NCI-H82 treated with DMSO at 0.1 percent for 48 hours (cell line): Measurements from ENCODE around the gene CCDC142.
"Not testable (repeated sequence)": the region's sequence is repeated elsewhere in the genome, so short reads cannot be mapped to it uniquely, and the experiment has no call there.

Experiments used
- DNase-seq: peaks from one replicate; lab custom pipeline; 2025; ENCODE audit not compliant: unreplicated experiment; lab: John Stamatoyannopoulos, UW

Gene CCDC142

DNA sequence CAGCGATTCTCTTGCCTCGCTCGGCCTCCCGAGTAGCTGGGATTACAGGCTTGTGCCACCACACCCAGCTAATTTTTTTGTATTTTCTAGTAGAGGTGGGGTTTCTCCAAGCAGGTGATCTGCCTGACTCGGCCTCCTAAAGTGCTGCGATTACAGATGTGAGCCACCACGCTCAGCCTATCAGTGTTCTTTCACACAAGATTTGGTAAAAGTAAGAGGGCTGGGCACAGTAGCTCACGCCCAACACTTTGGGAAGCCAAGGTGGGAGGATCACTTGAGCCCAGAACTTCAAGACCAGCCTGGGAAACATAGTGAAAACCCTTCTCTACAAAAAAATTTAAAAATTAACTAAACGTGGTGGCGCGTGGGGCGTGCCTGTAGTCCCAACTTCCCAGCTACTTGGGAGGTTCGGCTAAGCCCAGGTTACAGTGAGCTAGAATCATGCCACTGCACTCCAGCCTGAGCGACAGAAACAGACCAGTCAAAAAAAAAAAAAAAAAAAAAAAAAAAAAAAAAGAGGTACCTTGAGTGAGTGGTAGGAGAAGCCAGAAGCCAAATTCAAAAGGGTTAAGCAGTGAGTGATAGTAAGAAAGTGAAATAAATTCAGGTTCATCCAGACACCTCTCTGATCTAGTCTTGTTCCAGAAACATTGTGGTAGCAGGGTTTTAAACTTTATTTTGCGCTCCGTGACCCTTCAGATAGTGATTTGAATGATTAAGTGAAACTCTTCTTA lies 11.3 kb downstream of the CCDC142 start:
- DNase-seq: no peak

DNA sequence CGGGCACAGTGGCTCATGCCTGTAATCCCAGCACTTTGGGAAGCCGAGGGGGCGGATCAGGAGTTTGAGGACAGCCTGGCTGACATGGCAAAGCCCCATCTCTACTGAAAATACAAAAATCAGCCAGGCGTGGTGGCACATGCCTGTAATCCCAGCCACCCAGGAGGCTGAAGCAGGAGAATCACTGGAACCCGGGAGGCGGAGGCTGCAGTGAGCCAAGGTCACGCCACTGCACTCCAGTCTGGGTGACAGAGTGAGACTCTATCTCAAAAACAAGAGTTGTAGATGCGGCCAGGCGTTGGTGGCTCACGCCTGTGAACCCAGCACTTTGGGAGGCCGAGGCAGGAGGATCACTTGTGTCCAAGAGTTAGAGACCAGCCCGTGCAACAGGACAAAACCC lies 12.1 kb downstream of the CCDC142 start:
- not testable (repeated sequence) for DNase-seq

GRCh38 chr2:74464406-74464805 lies 18.4 kb downstream of the CCDC142 start:
- DNase-seq: no peak

GRCh38 chr2:74462786-74463105 lies 20.1 kb downstream of the CCDC142 start:
- DNase-seq: no peak

DNA sequence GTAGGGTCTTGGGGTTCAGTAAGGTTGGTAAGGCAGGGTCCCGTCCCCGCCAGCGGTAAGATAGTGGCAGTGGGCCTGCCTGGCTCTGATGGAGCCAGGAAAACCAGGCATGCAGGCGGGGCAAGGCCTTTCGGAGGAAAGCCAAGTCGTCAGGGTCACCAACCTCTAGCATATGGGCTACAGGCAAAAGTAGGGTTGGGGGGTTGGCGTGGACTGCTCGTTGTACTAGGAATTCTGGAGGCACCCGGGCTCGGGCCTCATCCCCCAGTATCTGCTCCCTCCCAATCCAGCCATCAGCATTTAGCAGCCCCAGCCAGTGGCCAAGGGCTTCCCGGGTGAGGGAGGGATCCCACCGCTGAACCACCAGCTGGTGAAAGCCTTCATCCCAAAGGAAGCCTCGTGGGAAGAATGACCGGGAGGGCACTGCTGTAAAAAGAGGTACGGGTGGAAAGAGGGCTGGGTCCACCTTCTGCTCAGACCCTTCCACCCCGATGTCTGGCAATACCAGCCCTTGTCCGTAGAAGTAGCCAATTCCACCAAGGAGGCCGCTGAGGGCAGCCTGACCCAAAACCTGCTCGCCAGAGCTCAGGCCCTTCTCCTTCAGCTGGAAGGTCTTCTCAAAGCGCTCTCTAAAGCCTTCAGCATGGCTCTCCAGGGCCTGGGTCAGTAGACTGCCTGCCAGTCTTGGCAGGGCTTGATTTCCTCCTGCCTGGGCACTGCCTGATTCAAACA lies 20.6 kb downstream of the CCDC142 start:
- no peak for DNase-seq

DNA sequence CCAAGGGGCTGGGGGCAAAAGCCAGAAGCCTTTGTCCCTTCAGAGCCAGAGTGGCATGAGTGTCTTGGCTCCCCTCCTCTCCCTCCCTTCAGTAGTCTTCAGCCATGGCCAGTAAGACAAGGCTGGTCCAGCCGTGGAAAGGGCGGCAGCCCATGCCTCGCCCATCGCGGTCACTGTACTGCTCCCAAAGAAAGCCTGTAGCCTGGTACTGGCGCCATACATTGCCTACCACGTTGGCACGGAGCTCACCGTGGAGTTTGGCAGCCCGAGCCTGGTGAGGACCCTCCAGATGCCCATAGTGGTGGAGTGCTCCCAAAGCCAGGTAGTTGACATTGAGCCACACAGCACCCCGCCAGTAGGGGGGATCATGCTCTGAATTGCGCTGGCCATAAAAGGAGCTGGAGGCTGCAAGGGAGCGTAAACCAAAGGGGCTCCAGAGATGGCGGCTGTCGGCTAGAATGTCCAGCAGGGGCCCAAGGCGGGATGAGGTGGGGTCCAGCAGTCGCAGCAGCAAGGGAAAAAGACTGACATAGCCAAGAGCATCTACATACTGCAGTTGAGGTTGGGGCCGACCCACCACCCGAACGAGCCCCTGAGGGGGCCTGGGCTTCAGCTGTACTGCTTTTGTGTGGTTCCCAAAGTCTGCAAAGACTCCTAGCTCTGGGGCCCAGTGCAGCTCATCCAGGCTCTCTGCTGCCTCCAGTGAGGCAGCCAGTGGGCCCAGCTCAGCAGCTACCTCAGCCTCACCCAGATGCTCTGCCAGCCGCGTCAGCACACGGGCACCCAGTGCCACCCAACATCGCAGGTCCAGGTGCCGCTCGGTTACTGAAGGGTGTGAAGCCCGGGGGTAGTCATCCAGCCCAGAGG lies 21.4 kb downstream of the CCDC142 start:
- no peak for DNase-seq

DNA sequence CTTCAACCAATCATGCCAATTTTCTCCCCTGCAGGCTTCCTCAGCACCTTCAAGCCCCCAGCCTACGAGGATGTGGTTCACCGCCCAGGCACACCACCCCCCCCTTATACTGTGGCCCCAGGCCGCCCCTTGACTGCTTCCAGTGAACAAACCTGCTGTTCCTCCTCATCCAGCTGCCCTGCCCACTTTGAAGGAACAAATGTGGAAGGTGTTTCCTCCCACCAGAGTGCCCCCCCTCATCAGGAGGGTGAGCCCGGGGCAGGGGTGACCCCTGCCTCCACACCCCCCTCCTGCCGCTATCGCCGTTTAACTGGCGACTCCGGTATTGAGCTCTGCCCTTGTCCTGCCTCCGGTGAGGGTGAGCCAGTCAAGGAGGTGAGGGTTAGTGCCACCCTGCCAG lies 22.6 kb downstream of the CCDC142 start:
- DNase-seq: not testable (repeated sequence)

- not testable (repeated sequence) for DNase-seq
Observed at GRCh38 chr2:74459503-74460118, 23.2 kb downstream of the CCDC142 start.

DNA sequence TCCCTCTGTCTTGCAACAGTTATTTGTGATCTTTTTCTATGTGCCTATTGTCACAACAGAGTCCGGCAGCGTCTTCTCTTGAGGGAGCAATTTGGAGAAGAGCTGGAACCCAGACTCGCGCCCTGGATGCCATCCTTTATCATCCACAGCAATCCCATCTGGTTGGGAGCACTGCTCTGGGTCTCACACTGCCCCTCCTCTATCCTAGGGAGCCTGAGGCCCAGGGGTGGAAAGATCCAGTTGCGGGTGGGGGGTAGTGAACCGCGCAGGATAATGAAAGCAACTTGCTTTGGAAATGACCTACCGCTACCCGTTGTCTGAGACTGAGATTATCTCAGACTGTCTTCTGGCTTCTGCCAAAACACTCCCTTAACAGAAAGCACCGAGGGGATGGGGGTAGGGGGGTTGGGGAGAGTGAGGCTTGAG lies 23.8 kb downstream of the CCDC142 start:
- DNase-seq: no peak

DNA sequence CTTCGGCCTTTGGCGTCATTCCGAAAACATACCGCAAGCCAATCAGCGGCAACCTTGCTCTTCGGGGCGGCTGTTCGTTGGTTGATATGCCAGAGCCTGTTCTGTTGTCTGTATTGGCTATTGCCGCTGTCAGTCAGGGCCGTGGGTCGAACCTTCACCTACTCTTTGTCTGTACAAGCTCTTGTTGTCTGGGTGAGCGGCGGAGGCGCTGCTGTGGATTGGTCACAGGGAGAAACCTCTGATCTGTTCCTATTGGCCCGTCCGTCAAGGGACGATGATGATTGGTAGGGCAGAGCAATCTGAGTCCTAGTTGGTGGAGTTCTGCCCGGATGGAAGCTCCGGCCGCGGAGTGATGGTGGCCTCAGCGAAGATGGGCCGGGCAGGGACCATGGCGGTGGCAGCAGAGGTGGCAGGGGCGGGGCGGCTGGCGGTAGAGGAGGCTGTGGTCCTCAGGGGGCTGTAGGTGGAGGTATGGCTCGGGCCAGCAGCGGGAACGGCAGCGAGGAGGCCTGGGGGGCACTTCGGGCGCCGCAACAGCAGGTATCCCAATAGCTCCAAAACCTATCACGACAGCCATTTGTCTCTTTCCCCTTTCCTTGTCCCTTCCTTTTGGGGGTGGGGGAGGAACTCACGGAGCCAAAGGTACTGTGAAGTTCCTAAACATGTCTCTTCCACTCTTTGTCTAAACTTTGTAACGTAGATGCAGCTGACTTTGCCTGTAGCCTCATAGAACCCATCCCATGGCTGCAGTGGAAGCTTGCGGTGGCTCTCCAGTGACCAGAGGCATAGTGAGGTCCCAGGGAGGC lies 24.5 kb downstream of the CCDC142 start, which contains the start of gene WBP1:
TSS of gene WBP1 (plus strand) at position 307 of the 806 bp plus-strand sequence. CDS start at position 472, 165 bp downstream.
- peak; percentile 100 for DNase-seq

GRCh38 chr2:74457549-74458131 lies 25.2 kb downstream of the CCDC142 start:
- DNase-seq: peak; percentile 40

GRCh38 chr2:74457129-74457548 lies 25.7 kb downstream of the CCDC142 start:
- DNase-seq: no peak

- DNase-seq: peak; percentile 98
Observed at GRCh38 chr2:74454654-74455511, 27.9 kb downstream of the CCDC142 start, which contains the start of gene INO80B. Gene INO80B (plus strand): TSS chr2:74455087. CDS start chr2:74455117, 30 bp downstream.

- no peak for DNase-seq
Observed at GRCh38 chr2:74450570-74451190, 32.1 kb downstream of the CCDC142 start.

- DNase-seq: no peak
Observed at GRCh38 chr2:74448771-74449170, 34.0 kb downstream of the CCDC142 start.

- no peak for DNase-seq
Observed at GRCh38 chr2:74447230-74447999, 35.4 kb downstream of the CCDC142 start.

DNA sequence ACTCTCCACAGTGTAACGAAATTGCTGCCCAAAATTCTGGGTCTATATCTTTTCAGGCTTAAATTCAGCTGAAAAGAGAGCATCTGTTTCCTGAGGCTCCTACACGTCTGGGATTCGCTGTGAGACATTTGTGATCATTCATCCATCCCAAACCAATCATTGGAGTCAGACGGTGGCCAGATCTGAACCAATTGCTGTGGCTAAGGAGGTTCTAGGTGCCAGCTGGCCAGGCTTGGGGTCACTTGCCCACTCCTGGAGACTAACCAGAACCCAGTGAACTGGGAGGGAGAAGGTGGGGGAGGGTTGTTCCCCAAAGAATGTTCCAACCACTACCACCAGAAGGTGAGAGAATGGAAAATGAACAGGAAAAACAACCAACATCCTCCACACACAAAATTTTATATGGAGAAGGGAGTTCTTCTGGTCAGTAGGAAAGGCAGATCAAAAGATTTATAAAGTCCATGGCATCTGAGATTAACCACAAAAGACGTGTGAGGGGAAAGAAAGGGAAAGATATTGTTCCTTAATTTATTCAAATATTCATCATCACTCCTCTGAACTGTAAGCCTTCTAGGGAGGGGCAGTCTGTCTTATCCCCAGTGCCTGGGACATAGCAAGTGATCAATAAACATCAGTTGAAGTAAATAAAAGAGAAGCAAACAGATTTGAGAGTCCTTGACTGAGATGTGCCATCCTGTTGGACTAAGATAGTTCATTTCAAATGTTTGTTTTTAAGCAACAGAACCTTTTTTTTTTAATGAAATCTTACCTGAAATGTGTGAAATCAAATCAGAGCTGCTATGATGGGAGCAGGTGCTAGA lies 38.1 kb downstream of the CCDC142 start:
- DNase-seq: no peak
